ENCODE data around the gene THUMPD1.
"Not testable (repeated sequence)": the region's sequence is repeated elsewhere in the genome, so short reads cannot be mapped to it uniquely, and the experiment has no call there.

Gene THUMPD1

GRCh38 chr16:20727181-20727580 is 14.4 kb downstream of the THUMPD1 start:
- DNase-seq (ENCODE audit: low read depth): no peak
- no peak overlapping the region for H3K4me3 ChIP-seq (ENCODE audit: control insufficient read depth, low read depth, low read length)
- TF ChIP-seq CTCF (IDR thresholded peaks at IDR 0.05; ENCODE audit: control insufficient read depth, insufficient read depth, low read depth, low read length, missing control alignments): no peak

GRCh38 chr16:20726661-20727060 is 15.0 kb downstream of the THUMPD1 start:
- no peak for DNase-seq (ENCODE audit: low read depth)
- no peak overlapping the region for H3K4me3 ChIP-seq (ENCODE audit: control insufficient read depth, low read depth, low read length)
- TF ChIP-seq CTCF (IDR thresholded peaks at IDR 0.05; ENCODE audit: control insufficient read depth, insufficient read depth, low read depth, low read length, missing control alignments): no peak

- no peak overlapping the region for H3K4me3 ChIP-seq (ENCODE audit: control insufficient read depth, low read depth, low read length)
- DNase-seq (ENCODE audit: low read depth): no peak
- no peak for TF ChIP-seq CTCF (IDR thresholded peaks at IDR 0.05; ENCODE audit: control insufficient read depth, insufficient read depth, low read depth, low read length, missing control alignments)
Observed at GRCh38 chr16:20720251-20720650, 21.4 kb downstream of the THUMPD1 start.

- not testable (repeated sequence) for H3K4me3 ChIP-seq (ENCODE audit: control insufficient read depth, low read depth, low read length); DNase-seq (ENCODE audit: low read depth)
Observed at GRCh38 chr16:20717718-20718117, 23.9 kb downstream of the THUMPD1 start.

- DNase-seq (ENCODE audit: low read depth): no peak
- TF ChIP-seq CTCF (IDR thresholded peaks at IDR 0.05; ENCODE audit: control insufficient read depth, insufficient read depth, low read depth, low read length, missing control alignments): no peak
- no peak overlapping the region for H3K4me3 ChIP-seq (ENCODE audit: control insufficient read depth, low read depth, low read length)
Observed at GRCh38 chr16:20711277-20711911, 30.2 kb downstream of the THUMPD1 start.

GRCh38 chr16:20708129-20708528 is 33.5 kb downstream of the THUMPD1 start:
- H3K4me3 ChIP-seq (ENCODE audit: control insufficient read depth, low read depth, low read length); DNase-seq (ENCODE audit: low read depth): not testable (repeated sequence)

GRCh38 chr16:20707461-20707860 is 34.2 kb downstream of the THUMPD1 start:
- no peak for DNase-seq (ENCODE audit: low read depth)
- no peak for TF ChIP-seq CTCF (IDR thresholded peaks at IDR 0.05; ENCODE audit: control insufficient read depth, insufficient read depth, low read depth, low read length, missing control alignments)
- no peak overlapping the region for H3K4me3 ChIP-seq (ENCODE audit: control insufficient read depth, low read depth, low read length)

- not testable (repeated sequence) for H3K4me3 ChIP-seq (ENCODE audit: control insufficient read depth, low read depth, low read length); DNase-seq (ENCODE audit: low read depth)
Observed at GRCh38 chr16:20705972-20706371, 35.6 kb downstream of the THUMPD1 start.

Measured in AG09309 (cell line).